ENCODE data around the gene APBA1. TPM values are rescaled to one million over a fixed set of nuclear protein-coding genes. Genes with fewer than 3 reads are reported as not detected.
A peak's percentile ranks its signal among the peaks of the same experiment; 100 is the strongest.

The APBA1 gene
- total RNA-seq, 1 donor from 2014 or later = 5.9 TPM

DNA sequence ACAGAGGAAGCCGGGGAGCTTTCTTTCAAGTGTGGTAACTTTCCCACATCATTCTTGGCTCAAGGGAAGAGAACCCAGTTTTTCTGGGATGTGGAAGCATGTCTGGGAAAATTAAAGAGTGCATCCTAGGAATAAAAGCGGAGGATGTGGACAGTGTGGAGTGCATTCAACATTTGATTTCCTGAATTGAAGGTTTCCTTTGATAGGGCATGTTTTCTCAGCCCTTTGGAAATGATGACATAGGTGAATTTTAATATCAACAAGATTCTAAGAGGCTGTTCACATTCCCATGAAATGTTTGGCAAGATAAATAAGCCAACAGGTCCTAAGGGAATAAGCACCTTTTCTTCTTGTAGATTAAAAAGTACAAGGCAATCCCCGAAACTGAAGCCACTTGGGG is 283.6 kb downstream of the APBA1 start:
- peaks cover 10% of the 10 kb centered on the region for H3K36me3 Mint-ChIP-seq (ENCODE audit: low read depth, unreplicated experiment)
- Histone ChIP-seq H3K4me3 (ENCODE audit: insufficient read depth, low read depth, low read length) (no peak overlapping the region), H3K27ac (ENCODE audit: low read depth, low read length) (no peak overlapping the region), H3K4me1 (ENCODE audit: insufficient read depth, low read length) (no peaks in the 10 kb centered on the region), H3K79me2 (ENCODE audit: insufficient read depth, low read length) (no peaks in the 10 kb centered on the region), H4K20me1 (ENCODE audit: insufficient read depth, low read length) (no peaks in the 10 kb centered on the region), H3K27me3 (ENCODE audit: insufficient read depth, low read length) (no peaks in the 10 kb centered on the region), H3K9me3 (ENCODE audit: insufficient read depth, low read depth, low read length) (no peaks in the 10 kb centered on the region), H2AFZ (ENCODE audit: low read depth, low read length) (no peak overlapping the region), H3K4me2 (ENCODE audit: low read length) (no peak overlapping the region), H3K36me3 (ENCODE audit: insufficient read depth, low read length) (no peaks in the 10 kb centered on the region), H3K9ac (ENCODE audit: low read length) (no peak overlapping the region)
- DNase-seq (ENCODE audit: low read depth) (no peak), FAIRE-seq (peak; percentile 79)
- H3K4me1 Mint-ChIP-seq (ENCODE audit: low read depth, unreplicated experiment) = peaks cover 3% of the 10 kb centered on the region
- TF ChIP-seq EZH2 (IDR thresholded peaks at IDR 0.05; ENCODE audit: insufficient read depth, low read length) = no peak
- TF ChIP-seq, protein P1, sequence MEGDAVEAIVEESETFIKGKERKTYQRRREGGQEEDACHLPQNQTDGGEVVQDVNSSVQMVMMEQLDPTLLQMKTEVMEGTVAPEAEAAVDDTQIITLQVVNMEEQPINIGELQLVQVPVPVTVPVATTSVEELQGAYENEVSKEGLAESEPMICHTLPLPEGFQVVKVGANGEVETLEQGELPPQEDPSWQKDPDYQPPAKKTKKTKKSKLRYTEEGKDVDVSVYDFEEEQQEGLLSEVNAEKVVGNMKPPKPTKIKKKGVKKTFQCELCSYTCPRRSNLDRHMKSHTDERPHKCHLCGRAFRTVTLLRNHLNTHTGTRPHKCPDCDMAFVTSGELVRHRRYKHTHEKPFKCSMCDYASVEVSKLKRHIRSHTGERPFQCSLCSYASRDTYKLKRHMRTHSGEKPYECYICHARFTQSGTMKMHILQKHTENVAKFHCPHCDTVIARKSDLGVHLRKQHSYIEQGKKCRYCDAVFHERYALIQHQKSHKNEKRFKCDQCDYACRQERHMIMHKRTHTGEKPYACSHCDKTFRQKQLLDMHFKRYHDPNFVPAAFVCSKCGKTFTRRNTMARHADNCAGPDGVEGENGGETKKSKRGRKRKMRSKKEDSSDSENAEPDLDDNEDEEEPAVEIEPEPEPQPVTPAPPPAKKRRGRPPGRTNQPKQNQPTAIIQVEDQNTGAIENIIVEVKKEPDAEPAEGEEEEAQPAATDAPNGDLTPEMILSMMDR (IDR thresholded peaks at IDR 0.05; ENCODE audit: insufficient read depth, low read depth, low read length) = no peak
- no peaks in the 10 kb centered on the region for H3K27me3 Mint-ChIP-seq (ENCODE audit: low read depth, unreplicated experiment)
- no peak overlapping the region for H3K27ac Mint-ChIP-seq (ENCODE audit: unreplicated experiment)
- no peak overlapping the region for H3K4me3 Mint-ChIP-seq (ENCODE audit: unreplicated experiment)
- peaks cover 2% of the 10 kb centered on the region for H3K9me3 Mint-ChIP-seq (ENCODE audit: unreplicated experiment)

GRCh38 chr9:69386651-69387050 is 285.5 kb downstream of the APBA1 start:
- H3K27ac ChIP-seq (ENCODE audit: low read depth, low read length) = no peak overlapping the region
- peaks cover 3% of the 10 kb centered on the region for H3K4me1 Mint-ChIP-seq (ENCODE audit: low read depth, unreplicated experiment)
- H3K79me2 ChIP-seq (ENCODE audit: insufficient read depth, low read length) = no peaks in the 10 kb centered on the region
- H3K36me3 ChIP-seq (ENCODE audit: insufficient read depth, low read length) = no peaks in the 10 kb centered on the region
- H3K4me2 ChIP-seq (ENCODE audit: low read length) = no peak overlapping the region
- DNase-seq (ENCODE audit: low read depth) = no peak
- peaks cover 2% of the 10 kb centered on the region for H3K9me3 Mint-ChIP-seq (ENCODE audit: unreplicated experiment)
- H4K20me1 ChIP-seq (ENCODE audit: insufficient read depth, low read length) = no peaks in the 10 kb centered on the region
- H3K27ac Mint-ChIP-seq (ENCODE audit: unreplicated experiment) = no peak overlapping the region
- no peaks in the 10 kb centered on the region for H3K27me3 ChIP-seq (ENCODE audit: insufficient read depth, low read length)
- no peaks in the 10 kb centered on the region for H3K9me3 ChIP-seq (ENCODE audit: insufficient read depth, low read depth, low read length)
- no peak overlapping the region for H2AFZ ChIP-seq (ENCODE audit: low read depth, low read length)
- no peaks in the 10 kb centered on the region for H3K27me3 Mint-ChIP-seq (ENCODE audit: low read depth, unreplicated experiment)
- H3K4me3 ChIP-seq (ENCODE audit: insufficient read depth, low read depth, low read length) = no peak overlapping the region
- FAIRE-seq = no peak
- H3K36me3 Mint-ChIP-seq (ENCODE audit: low read depth, unreplicated experiment) = peaks cover 6% of the 10 kb centered on the region
- no peak overlapping the region for H3K4me3 Mint-ChIP-seq (ENCODE audit: unreplicated experiment)
- no peak overlapping the region for H3K9ac ChIP-seq (ENCODE audit: low read length)
- TF ChIP-seq EZH2 (IDR thresholded peaks at IDR 0.05; ENCODE audit: insufficient read depth, low read length) = no peak
- no peaks in the 10 kb centered on the region for H3K4me1 ChIP-seq (ENCODE audit: insufficient read depth, low read length)

DNA sequence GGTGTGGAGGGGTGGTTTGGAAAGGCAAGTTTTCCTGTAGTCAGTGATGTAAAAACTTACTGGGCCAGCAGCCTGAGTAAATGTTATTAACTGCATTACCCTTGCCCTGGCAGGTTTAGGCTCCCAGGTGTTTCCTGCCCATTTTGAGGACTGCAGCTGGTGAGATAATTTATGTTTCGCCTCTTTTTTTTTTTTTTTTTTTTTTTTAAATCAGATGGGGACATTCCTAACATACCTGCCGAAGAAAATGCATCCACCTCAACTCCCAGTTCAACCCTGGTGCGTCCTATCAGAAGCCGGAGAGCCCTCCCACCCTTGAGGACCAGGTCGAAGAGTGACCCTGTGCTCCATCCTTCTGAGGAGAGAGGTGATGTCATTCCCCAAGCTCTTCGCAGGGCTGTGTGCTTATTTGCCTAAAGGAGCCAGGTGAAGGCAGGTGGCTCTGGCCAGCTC is 286.6 kb downstream of the APBA1 start:
- no peak overlapping the region for H3K27ac Mint-ChIP-seq (ENCODE audit: unreplicated experiment)
- Histone ChIP-seq H4K20me1 (ENCODE audit: insufficient read depth, low read length) (no peaks in the 10 kb centered on the region), H3K9me3 (ENCODE audit: insufficient read depth, low read depth, low read length) (no peaks in the 10 kb centered on the region), H3K27ac (ENCODE audit: low read depth, low read length) (no peak overlapping the region), H3K4me1 (ENCODE audit: insufficient read depth, low read length) (peaks cover 7% of the 10 kb centered on the region), H3K27me3 (ENCODE audit: insufficient read depth, low read length) (no peaks in the 10 kb centered on the region), H3K79me2 (ENCODE audit: insufficient read depth, low read length) (no peaks in the 10 kb centered on the region), H3K4me3 (ENCODE audit: insufficient read depth, low read depth, low read length) (no peak overlapping the region), H2AFZ (ENCODE audit: low read depth, low read length) (no peak overlapping the region), H3K4me2 (ENCODE audit: low read length) (no peak overlapping the region), H3K9ac (ENCODE audit: low read length) (no peak overlapping the region), H3K36me3 (ENCODE audit: insufficient read depth, low read length) (no peaks in the 10 kb centered on the region)
- H3K9me3 Mint-ChIP-seq (ENCODE audit: unreplicated experiment) = peaks cover 2% of the 10 kb centered on the region
- no peaks in the 10 kb centered on the region for H3K27me3 Mint-ChIP-seq (ENCODE audit: low read depth, unreplicated experiment)
- H3K4me3 Mint-ChIP-seq (ENCODE audit: unreplicated experiment) = no peak overlapping the region
- TF ChIP-seq, protein P1 (IDR thresholded peaks at IDR 0.05; ENCODE audit: insufficient read depth, low read depth, low read length) = no peak
- TF ChIP-seq EZH2 (IDR thresholded peaks at IDR 0.05; ENCODE audit: insufficient read depth, low read length) = no peak
- H3K36me3 Mint-ChIP-seq (ENCODE audit: low read depth, unreplicated experiment) = peaks cover 6% of the 10 kb centered on the region
- FAIRE-seq = no peak
- peaks cover 10% of the 10 kb centered on the region for H3K4me1 Mint-ChIP-seq (ENCODE audit: low read depth, unreplicated experiment)
- no peak for DNase-seq (ENCODE audit: low read depth)

Measured in astrocyte (in vitro differentiated cells and primary cell).